Measurements from ENCODE around the gene MSI2. TPM values are rescaled to one million over a fixed set of nuclear protein-coding genes. Genes with fewer than 3 reads are reported as not detected.

MSI2 gene
- total and polyA plus RNA-seq, 5 experiments from 2014 or later: 2.5 to 136 (median 4.9) TPM

DNA sequence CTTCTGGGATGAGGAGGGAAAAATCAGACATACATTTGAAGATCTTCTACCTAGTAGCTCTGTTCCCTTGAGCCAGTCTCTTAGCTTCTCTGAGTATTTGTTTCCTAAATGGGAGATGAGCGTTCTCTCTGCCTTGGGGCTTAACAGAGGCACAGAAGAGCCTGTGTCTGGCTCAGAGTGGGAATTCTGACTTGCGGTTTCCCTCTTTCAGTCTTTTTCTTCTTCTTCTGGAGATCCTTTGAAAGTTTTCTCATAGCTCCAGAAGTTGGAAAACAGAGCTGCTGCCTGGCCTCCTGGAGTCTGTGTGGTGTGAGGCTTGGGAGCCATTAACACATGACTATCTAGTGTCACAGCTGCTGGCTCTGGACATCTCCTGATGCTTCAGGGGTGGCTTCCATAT, 167.9 kb downstream of the MSI2 start:
- Mint-ChIP-seq H3K9me3 (no peaks in the 10 kb centered on the region), H3K27ac (peak overlapping the region in 1 of 10 donors; percentile 51), H3K36me3 (peaks cover 0 to 6% (median 4%) of the 10 kb centered on the region in 3 donors), H3K4me3 (no peak overlapping the region), H3K27me3 (no peaks in the 10 kb centered on the region), H3K4me1 (peaks cover 16 to 50% (median 39%) of the 10 kb centered on the region in 4 donors)
- POLR2A ChIA-PET: interaction anchor here (0.6 kb wide), 1 partner anchor 15 kb away, joined by 7 read pairs; no protein-coding TSS in a partner anchor
- no peak for DNase-seq
- no peak for ATAC-seq

DNA sequence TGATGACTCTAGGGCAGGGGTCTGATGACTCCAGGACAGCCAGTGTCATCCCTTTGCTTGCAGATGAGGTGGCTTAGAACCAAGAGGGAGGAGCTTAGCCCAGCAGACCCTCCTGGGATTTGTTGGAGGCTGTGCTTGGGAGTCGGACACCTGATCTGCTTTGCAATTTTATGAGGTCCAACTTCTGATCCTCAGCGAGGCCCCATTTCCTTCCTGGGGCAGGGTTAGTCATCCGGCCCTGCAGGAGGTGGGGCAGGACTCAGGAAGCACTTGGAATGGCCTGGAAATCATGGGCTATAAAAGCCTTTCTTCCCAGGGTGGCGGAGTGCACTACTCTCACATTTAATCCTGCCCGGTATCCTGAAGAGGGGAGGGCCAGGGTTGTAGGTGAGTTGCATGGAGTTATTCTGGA, 168.5 kb downstream of the MSI2 start:
- DNase-seq (no peak), ATAC-seq (no peak)
- no peak overlapping the region for H3K4me3 Mint-ChIP-seq
- POLR2A ChIA-PET: interaction anchor here (0.6 kb wide), 1 partner anchor 14 kb away, joined by 7 read pairs; no protein-coding TSS in a partner anchor
- peak overlapping the region in 1 of 10 donors; percentile 41 for H3K27ac Mint-ChIP-seq
- peaks cover 0 to 6% (median 4%) of the 10 kb centered on the region in 3 donors for H3K36me3 Mint-ChIP-seq
- H3K9me3 Mint-ChIP-seq: no peaks in the 10 kb centered on the region
- no peaks in the 10 kb centered on the region for H3K27me3 Mint-ChIP-seq
- peaks cover 17 to 53% (median 39%) of the 10 kb centered on the region in 4 donors for H3K4me1 Mint-ChIP-seq

DNA sequence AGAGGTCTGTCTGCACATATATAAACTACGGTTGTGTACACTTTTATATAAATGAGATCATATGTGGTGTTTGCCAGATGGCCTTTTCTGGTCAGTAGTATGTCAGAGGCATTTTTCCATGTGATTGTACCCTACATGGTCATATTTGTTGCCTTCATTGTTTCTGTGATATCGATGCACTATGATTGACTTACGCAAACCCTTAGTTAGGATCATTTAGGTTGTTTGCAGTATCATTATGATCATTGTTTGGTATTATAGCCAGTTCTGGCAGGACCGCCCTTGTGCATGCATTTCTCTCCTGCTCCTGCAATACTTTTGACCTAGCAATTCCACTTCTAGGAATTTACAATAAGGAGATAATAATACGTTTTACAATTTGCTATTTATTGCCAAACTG, 169.1 kb downstream of the MSI2 start:
- no peak overlapping the region for H3K27ac Mint-ChIP-seq
- H3K9me3 Mint-ChIP-seq: no peaks in the 10 kb centered on the region
- ATAC-seq (no peak), DNase-seq (no peak)
- POLR2A ChIA-PET: no interaction called here
- H3K4me1 Mint-ChIP-seq: peaks cover 19 to 54% (median 41%) of the 10 kb centered on the region in 4 donors
- H3K27me3 Mint-ChIP-seq: no peaks in the 10 kb centered on the region
- no peak overlapping the region for H3K4me3 Mint-ChIP-seq
- peaks cover 0 to 4% (median 2%) of the 10 kb centered on the region in 3 donors for H3K36me3 Mint-ChIP-seq

DNA sequence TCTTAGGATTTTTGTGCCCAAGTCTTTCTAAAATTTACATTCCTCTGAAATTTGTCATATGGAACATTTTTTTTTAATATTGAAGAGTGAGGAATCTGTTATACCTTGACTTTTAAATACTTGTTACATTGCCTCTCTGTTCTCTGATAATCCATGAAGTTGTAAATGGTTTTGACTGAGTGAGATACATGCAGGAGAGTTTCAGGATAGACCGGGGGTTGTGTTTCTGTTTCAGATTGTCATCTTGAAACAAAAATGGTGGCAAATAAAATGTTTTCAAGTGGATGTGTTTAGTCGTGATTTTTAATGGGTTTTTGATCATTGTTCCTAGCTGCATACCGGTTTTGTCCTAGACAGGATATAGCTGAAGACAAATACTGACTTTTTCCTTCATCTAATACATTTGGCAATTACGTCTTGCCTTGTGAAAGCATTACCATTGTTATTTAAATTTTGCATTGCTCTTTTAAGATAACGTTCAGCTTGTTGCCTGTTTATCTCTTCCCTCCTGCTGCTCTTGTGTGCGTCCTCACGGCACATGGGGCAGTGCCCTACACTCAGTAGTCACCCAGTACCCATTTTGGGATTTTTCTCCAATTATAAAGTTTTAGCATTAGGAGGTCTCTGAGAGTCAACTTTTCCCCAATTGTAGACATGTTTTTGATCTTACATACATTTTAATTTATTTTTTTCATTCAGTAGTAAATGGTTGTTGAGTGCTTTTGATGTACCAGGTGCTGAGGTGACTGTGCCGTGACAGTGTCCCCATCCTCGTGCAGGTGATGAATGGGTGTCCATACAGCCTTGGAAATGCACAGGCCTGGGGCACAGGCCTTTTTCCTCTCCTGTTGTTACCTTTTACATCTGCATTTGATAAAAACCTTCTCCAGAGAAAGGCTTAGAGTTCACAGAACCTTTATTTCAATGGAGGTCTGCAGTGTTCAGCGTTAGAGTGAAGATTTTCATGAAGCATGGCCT, 169.9 kb downstream of the MSI2 start:
- POLR2A ChIA-PET: no interaction called here
- DNase-seq (no peak), ATAC-seq (no peak)
- H3K27me3 Mint-ChIP-seq: no peaks in the 10 kb centered on the region
- H3K4me3 Mint-ChIP-seq: no peak overlapping the region
- peak overlapping the region in 1 of 10 donors; percentile 25 for H3K27ac Mint-ChIP-seq
- no peaks in the 10 kb centered on the region for H3K9me3 Mint-ChIP-seq
- H3K4me1 Mint-ChIP-seq: peaks cover 23 to 62% (median 43%) of the 10 kb centered on the region in 4 donors
- peaks cover 0 to 6% (median 0%) of the 10 kb centered on the region in 3 donors for H3K36me3 Mint-ChIP-seq

DNA sequence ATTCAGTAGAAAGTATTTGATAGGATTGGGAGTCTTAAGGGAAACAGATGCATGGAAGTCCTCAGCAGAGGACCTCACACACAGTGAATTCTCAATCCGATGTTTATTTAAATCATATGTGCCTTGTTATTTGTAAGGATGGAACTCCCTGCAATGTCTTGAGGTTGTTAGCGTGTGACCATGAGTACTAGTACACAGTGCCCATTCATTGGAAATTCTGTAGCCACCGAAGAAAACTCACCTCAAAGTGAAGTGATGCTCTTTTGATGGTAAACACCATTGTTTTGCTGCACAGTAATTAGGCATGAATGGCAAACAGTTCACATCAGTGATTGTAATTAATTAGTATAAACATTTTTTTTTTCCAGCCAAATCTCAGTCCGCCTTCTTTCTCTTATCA, 173.6 kb downstream of the MSI2 start:
- no peaks in the 10 kb centered on the region for H3K27me3 Mint-ChIP-seq
- H3K4me1 Mint-ChIP-seq: peaks cover 23 to 56% (median 39%) of the 10 kb centered on the region in 4 donors
- ATAC-seq (no peak), DNase-seq (no peak)
- peaks cover 0 to 14% (median 0%) of the 10 kb centered on the region in 3 donors for H3K36me3 Mint-ChIP-seq
- POLR2A ChIA-PET: no interaction called here
- H3K4me3 Mint-ChIP-seq: no peak overlapping the region
- no peak overlapping the region for H3K27ac Mint-ChIP-seq
- no peaks in the 10 kb centered on the region for H3K9me3 Mint-ChIP-seq

DNA sequence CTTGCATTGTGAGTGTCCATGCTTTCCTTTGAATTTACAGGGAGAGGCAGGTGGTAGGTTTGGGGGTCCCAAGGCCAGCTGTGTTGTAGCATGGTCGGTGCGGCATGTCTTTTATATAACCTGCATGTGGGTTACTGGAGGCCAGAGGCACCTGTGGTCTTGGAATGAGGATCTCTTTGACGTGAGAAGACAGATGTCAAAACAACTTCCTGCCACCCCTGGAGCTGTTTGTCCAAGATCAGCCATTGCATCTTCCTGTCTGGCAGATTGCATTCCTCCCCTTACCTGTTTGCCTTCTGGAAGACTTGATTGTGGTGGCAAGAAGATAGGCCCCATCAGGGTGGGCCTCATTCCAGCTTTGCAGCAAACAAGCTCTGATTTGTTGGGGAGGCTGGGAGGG, 175.1 kb downstream of the MSI2 start:
- POLR2A ChIA-PET: interaction anchor here (0.5 to 1.5 kb wide), 2 partner anchors 8 to 158 kb away, joined by 3 to 5 read pairs; no protein-coding TSS in a partner anchor

DNA sequence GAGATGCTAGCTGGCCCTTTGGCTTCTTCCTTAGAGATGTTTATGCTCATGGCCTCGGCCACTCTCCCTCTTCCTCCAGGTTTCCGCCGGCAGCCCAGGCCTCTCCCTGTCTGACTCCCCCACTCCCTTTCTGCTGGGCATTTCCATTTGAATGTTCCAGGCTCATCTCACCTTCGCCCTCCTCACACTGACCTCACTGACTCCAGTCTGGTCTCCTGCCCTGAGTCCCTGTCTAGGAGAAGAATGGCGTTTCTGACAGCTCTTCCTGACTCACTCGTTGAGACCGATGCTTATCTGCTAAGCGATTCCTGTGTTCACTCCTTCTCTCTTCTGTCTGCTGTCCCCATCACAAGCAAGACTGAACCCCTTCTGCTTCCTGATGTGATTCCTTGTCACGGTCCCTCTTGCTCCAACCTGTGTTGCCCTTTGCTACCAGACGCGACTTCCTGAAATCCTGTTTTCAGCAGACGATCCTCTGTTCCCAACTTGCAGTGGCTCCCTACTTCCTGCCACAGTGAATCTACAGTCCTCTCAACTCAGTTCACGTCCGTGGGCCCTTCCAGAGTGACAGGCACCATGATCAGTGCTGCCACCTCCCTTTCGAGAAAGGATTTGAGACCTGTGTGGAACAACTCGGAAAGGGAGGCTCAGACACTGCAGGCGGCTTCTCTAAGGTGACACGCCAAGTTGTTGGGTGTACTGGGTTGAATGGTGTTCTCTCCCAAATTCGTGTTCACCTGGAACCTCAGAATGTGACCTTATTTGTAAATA, 176.4 kb downstream of the MSI2 start:
- no peak overlapping the region for H3K4me3 Mint-ChIP-seq
- H3K9me3 Mint-ChIP-seq: no peaks in the 10 kb centered on the region
- POLR2A ChIA-PET: no interaction called here
- ATAC-seq (no peak), DNase-seq (no peak)
- peaks cover 0 to 25% (median 2%) of the 10 kb centered on the region in 3 donors for H3K36me3 Mint-ChIP-seq
- H3K27me3 Mint-ChIP-seq: no peaks in the 10 kb centered on the region
- peak overlapping the region in 4 of 10 donors; percentile 26 to 87 (median 50) for H3K27ac Mint-ChIP-seq
- peaks cover 32 to 68% (median 47%) of the 10 kb centered on the region in 4 donors for H3K4me1 Mint-ChIP-seq

More for the DNA sequence above, 175.1 kb downstream of the MSI2 start:
- ATAC-seq: no peak
- H3K27ac Mint-ChIP-seq: peak overlapping the region in 4 of 10 donors; percentile 40 to 79 (median 70)
- no peak overlapping the region for H3K4me3 Mint-ChIP-seq
- no peak for DNase-seq
- H3K9me3 Mint-ChIP-seq: no peaks in the 10 kb centered on the region
- H3K36me3 Mint-ChIP-seq: peaks cover 0 to 19% (median 2%) of the 10 kb centered on the region in 3 donors
- no peaks in the 10 kb centered on the region for H3K27me3 Mint-ChIP-seq
- H3K4me1 Mint-ChIP-seq: peaks cover 27 to 59% (median 43%) of the 10 kb centered on the region in 4 donors

DNA sequence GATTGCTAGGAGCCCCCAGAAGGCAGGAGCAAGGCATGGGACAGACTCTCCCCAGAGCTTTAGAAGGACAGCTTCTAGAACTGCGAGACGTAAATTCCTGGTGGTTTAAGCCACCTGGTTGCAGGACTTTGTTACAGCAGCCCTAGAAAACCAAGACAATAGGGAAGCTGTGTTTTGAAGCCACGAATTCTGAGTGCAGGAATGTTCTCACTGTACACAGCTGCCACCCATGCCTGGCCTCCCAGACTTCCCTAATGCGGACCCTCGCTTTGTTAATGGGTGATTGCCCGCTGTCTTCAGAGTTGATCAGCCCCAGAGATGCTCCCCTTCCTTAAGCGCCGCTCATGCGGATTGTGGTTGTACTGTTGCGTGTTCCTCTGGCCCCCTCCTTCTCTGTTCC, 177.1 kb downstream of the MSI2 start:
- H3K36me3 Mint-ChIP-seq: peaks cover 0 to 25% (median 2%) of the 10 kb centered on the region in 3 donors
- no peaks in the 10 kb centered on the region for H3K27me3 Mint-ChIP-seq
- no peaks in the 10 kb centered on the region for H3K9me3 Mint-ChIP-seq
- DNase-seq: no peak
- peak overlapping the region in 1 of 10 donors; percentile 87 for H3K27ac Mint-ChIP-seq
- H3K4me3 Mint-ChIP-seq: no peak overlapping the region
- POLR2A ChIA-PET: no interaction called here
- no peak for ATAC-seq
- H3K4me1 Mint-ChIP-seq: peaks cover 35 to 74% (median 50%) of the 10 kb centered on the region in 4 donors

DNA sequence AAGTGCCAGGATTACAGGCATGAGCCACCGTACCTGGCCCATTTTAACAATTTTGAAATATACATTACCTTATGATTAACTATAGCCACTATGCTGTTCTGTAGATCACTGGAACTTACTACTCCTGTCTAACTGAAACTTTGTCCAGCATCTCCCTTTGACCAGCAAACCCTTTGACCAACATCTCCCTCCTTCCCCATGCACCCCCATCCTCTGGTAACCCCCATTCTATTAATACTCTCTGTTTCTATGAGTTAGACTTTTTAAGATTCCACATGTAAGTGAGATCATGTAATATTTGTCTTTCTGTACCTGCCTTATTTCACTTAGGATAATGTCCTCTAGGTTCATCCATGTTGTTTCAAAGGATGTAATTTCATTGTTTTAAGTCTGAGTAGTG, 178.0 kb downstream of the MSI2 start:
- Mint-ChIP-seq H3K9me3 (no peaks in the 10 kb centered on the region), H3K27me3 (no peaks in the 10 kb centered on the region), H3K36me3 (peaks cover 0 to 25% (median 2%) of the 10 kb centered on the region in 3 donors), H3K4me1 (peaks cover 36 to 76% (median 53%) of the 10 kb centered on the region in 4 donors), H3K4me3 (no peak overlapping the region), H3K27ac (peak overlapping the region in 3 of 10 donors; percentile 8 to 82 (median 53))
- no peak for ATAC-seq
- no peak for DNase-seq
- POLR2A ChIA-PET: no interaction called here

DNA sequence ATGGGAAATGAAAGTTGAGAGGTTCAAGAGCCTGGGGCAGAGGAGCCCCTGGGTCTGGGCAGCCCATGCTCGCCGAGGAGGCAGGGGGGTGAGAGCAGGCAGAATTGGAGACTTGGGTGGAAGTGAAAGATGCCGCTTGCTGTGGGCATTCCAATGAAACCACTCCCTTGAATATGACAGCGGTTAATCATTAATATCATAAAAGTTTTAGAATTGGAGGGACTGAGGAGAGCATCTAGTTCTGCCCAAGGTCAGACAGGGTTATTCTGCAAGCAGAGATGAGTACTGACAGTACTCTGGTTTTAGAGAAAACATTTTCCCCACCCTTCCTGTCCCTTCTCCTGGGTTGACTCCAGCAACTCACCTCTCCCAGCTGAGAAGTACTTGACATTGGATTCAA, 180.2 kb downstream of the MSI2 start:
- POLR2A ChIA-PET: no interaction called here
- Mint-ChIP-seq H3K4me3 (no peak overlapping the region), H3K27ac (peak overlapping the region in 5 of 10 donors; percentile 2 to 78 (median 59)), H3K36me3 (peaks cover 0 to 19% (median 2%) of the 10 kb centered on the region in 3 donors), H3K4me1 (peaks cover 43 to 83% (median 62%) of the 10 kb centered on the region in 4 donors), H3K9me3 (no peaks in the 10 kb centered on the region), H3K27me3 (no peaks in the 10 kb centered on the region)
- ATAC-seq: no peak
- no peak for DNase-seq

DNA sequence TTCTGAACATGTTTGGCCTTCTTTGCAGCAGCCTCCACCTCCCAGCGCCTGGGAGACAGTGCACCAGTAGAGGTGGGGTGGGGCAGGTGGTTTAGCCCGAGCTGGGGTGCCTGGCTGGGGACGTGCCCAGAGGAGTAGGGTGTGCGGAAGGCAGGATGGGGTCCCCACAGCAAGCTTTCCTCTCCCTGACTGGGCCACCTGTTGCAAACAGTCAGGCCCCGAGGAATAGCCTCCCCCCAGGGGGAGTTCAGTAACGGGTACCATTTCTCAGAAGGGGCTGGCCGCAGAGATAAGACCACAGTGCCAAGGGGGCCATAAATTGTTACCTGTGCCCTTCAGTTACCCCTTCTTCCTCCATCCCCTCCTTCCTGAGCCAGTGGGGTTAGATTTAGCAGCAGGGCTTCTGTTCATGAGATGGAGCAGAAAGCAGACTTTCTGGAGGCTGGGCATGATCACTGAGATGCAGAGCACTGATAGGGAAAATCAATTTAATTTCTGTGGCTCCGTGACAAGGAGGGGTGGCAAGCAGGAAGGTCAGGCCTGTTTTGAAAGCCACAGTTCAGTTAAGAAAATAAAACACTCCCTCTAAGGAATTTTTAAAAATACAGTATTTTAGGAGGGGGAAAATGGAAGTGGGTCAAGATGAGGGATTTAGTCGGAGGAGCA, 181.9 kb downstream of the MSI2 start:
- POLR2A ChIA-PET: no interaction called here
- peaks cover 0 to 12% (median 2%) of the 10 kb centered on the region in 3 donors for H3K36me3 Mint-ChIP-seq
- H3K4me1 Mint-ChIP-seq: peaks cover 38 to 86% (median 72%) of the 10 kb centered on the region in 4 donors
- peak overlapping the region; percentile 20 to 78 (median 60) for H3K27ac Mint-ChIP-seq
- H3K9me3 Mint-ChIP-seq: no peaks in the 10 kb centered on the region
- peak overlapping the region in 1 of 10 donors; percentile 33 for H3K4me3 Mint-ChIP-seq
- ATAC-seq (no peak), DNase-seq (no peak)
- H3K27me3 Mint-ChIP-seq: no peaks in the 10 kb centered on the region

DNA sequence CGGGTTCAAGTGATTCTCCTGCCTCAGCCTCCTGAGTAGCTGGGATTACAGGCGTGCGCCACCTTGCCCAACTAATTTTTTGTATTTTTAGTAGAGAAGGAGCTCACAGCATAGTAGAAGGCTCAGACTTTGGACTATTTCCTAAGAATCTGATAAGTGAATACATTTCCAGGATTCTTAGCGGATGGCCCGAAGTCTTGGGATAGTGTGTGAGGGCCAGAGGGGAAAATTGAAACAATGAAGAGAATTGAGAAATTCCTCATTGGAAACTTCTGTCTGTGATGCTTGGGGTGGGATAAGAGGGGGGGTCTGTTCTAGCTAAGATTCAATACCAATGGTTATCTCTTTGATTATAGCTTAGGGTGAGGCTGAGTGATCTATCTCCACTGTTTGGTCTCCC, 183.3 kb downstream of the MSI2 start:
- H3K27me3 Mint-ChIP-seq: no peaks in the 10 kb centered on the region
- peak overlapping the region; percentile 71 to 96 (median 94) for H3K27ac Mint-ChIP-seq
- no peaks in the 10 kb centered on the region for H3K9me3 Mint-ChIP-seq
- POLR2A ChIA-PET: interaction anchor here (0.5 to 1.4 kb wide), 4 partner anchors 9 to 183 kb away, joined by 3 to 7 read pairs (median 4); no protein-coding TSS in a partner anchor
- ATAC-seq (no peak), DNase-seq (no peak)
- H3K4me1 Mint-ChIP-seq: peaks cover 39 to 85% (median 78%) of the 10 kb centered on the region in 4 donors
- H3K36me3 Mint-ChIP-seq: peaks cover 0 to 12% (median 2%) of the 10 kb centered on the region in 3 donors
- H3K4me3 Mint-ChIP-seq: peak overlapping the region in 9 of 10 donors; percentile 50 to 86 (median 65)
